Measurements from ENCODE around the gene SKI.

Gene SKI

DNA sequence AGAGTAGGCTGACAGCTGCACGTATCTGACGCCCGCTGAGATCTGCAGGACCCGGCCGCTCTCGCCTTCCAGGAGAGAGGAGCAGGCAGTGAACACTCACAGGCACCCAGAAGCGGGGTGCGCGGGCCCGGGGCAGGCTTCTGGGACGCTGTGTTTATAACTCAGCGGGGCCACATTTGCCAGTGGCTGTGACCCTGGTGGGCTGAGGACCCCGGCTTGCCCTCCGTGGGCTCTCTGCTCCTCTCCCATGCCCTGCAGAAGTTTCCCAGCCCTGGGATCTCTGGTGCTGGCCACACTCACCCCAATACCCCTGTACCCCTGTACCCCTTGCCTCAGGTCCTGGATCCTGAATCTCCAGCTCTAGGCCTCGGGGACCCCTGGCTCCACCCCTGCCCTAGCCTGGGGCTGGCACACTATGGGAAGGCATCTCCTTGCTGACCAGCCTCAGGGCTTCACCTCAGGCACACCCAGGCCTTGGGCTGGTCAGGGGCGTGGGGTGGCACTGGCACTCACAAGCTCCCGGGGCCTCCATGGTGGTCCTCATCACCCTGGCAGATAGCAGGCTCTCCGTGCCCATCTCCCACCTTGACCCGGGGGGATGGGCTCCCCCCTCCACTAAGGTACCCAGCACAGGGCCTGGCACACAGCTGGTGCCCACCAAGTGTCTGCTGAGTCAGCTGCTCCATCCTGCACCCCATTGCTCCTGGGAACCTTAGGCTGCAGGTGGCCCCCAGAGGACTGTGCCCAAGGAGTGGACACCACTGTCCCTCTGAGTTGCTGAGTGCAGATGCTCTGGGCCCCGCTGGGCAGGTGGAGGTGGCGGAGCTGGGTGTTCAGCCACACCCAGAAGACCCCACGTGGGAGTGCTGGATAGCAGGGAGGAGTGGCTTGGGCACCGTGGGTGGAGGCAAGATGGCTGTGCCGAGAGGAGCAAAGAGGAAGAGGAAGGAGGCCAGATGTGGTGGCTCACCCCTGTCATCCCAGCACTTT, 130.8 kb downstream of the SKI start:
- DNase-seq = no peak
